Pulmonary artery endothelial cell (primary cell): Measurements from ENCODE around the gene DPF3. TPM values are rescaled to one million over a fixed set of nuclear protein-coding genes. Genes with fewer than 3 reads are reported as not detected.

Experiments used
- DNase-seq: peaks from one replicate; pipeline ENCODE4 v3.0.0-alpha.2; 2011; ENCODE audit warnings: low read depth, low spot score
- total RNA-seq: library from RNA; depleted of rRNA; stranded (reverse); fragments of >200 nt; gene quantifications from 2 replicates; pipeline ENCODE4 v1.2.3, GENCODE V29; 2014

DPF3 gene
- total RNA-seq, 1 donor from 2014 or later = 7.6 TPM

- DNase-seq = no peak
These were observed 53.9 kb downstream of the DPF3 start for GRCh38 chr14:72839753-72840607.

DNA sequence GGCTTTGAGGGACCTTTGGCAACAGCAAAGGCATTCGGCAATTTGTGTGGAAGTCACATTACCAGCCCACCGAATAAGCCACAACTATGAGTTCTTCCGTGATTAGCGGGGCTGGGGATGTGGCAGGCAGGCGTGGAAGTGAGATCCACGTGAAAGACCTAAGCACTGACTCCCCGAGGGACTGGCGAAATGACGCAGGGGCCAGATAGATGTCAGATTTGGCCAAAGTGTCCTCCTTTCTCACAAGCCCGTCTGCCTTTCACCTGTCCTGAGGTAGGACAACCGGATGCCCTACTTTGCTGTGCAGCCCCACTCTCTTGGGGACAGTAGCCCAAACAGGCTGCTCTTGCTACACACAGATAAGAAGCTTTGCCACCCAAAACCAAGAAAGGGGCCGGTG is 54.5 kb downstream of the DPF3 start:
- DNase-seq = no peak

DNA sequence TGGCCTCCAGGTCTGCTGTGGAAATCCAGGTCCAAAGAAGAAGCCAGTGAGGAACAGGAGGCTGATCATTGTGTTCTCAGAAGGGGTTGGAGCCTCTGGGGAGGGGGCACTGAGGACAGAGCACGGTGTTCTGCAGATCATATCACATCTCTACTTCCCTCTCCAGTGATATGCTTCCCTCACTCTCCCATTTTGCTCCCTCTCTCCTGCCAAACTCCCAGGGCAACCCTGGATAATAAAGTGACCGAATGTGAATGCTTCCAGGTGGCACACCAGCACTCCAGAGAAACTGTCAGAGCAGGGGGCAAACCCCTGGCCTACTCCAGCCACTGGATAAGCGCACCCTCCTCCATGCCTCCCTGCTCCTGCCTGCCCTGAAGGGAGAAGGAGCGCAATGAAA is 57.8 kb downstream of the DPF3 start:
- DNase-seq = no peak

DNA sequence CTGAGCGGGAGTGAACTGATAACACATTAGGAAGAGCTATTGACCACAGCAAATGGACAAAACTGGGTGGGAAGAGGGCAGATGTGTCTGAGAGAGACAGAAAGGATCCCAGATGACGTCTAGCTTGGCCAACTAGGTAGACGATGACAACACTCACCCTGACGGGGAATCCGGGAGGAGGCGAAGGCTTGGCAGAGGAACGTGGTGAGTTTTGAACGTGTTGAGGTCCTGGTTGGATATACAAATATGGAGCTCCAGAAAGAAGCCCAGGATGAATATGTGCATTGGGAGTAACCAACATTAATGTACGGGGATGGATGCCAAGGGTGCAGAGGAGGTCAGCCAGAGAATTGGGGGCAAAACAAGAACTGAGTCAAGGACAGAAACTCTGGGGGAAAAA is 60.7 kb downstream of the DPF3 start:
- no peak for DNase-seq

DNA sequence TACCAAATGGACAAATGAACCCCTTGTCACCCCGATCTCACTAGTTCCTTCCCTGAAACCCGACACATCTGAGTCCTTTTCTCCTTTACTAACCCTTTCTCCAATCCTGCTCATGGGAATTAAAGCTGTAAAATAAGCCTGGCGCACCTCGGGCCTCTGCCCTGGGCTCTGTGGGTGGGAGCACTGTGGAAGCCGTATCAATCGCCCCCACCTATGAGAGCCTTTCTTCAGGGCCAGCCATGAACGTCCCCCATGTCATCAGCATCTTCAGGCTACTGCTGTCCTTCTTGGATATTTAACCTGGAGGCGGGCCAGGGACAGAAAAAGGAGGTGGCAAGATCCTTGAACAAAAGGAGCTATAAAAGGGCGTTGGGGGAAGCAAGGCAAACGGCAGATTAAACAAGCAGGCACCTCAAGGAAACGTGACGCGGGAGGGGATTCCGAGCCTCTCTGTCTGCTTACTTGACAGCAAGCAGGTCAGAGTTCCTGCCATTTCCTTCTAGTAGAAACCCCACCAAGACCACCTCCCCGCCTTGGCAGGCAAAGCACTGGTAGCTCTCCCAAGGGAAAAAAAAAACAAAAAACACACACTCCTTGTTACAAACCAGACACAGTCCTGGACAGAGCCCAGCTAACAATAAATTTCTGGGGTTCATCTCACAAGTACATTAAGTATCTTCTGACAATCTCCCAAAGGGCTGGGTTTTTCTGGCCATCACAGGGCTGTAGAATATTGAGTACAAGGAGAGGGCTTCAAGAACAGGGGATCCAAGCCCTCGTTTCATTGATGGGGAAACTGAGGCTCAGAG is 62.9 kb downstream of the DPF3 start:
- no peak for DNase-seq

- DNase-seq = no peak
These were observed 63.5 kb downstream of the DPF3 start for GRCh38 chr14:72830356-72830755.

- no peak for DNase-seq
These were observed 65.3 kb downstream of the DPF3 start for GRCh38 chr14:72828604-72829003.

GRCh38 chr14:72826039-72826438 is 67.9 kb downstream of the DPF3 start:
- no peak for DNase-seq

- no peak for DNase-seq
These were observed 68.4 kb downstream of the DPF3 start for GRCh38 chr14:72825486-72825885.

DNA sequence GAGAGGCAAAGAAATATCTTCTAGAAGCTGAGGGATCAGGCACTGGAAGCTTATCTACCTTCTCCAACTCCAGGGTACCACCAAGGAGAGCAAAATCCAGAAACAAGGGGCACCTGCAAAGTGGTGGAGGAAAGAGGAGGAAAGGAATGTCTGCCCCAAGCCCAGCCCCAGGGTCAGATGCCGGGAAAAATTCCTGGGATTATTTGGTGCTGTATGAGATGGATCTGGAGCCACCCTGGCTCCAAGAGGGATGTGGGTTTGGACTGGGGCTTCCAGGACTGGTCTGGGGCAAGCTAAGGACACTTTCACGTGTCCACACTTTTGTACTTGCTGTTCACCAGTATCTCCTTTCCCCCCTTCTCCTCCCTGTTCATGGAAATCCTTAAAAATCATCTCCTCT is 69.8 kb downstream of the DPF3 start:
- no peak for DNase-seq

- no peak for DNase-seq
These were observed 70.8 kb downstream of the DPF3 start for GRCh38 chr14:72822946-72823611.

DNA sequence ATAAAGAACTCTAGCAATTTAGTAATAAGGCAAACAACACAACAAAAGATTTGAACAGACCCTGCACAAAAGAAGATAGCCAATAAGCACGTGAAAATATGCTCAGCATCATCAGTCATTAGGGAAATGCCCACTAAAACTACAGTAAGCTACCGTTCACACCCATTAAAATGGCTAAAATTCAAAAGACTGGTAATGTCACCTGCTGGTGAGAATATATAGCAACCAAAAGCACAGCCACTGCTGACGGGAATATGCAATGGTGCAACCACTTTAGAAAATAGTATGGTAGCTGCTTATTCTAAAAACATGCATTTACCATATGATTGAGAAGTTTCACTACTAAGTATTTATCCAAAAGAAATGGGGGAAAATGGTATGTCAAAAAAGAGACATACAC is 74.9 kb downstream of the DPF3 start:
- DNase-seq = no peak

DNA sequence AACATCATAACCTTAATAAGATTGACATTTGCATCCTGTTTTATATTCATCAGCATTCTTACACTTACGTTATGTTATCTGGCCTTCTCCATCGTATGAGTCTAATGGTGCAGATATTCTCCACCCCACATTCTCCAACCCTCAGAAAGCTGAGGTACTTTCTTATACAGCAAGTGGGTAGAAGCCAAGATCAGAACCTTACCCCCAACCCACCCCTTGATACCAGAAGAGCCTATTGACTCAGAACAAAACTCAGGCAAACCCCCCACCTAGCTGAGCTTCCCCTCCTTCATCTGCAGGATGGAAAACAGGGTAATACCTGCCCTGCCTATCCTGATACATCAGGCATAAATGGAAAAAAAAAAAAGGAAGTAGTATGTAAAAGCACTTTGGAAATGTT is 77.6 kb downstream of the DPF3 start:
- DNase-seq = no peak

DNA sequence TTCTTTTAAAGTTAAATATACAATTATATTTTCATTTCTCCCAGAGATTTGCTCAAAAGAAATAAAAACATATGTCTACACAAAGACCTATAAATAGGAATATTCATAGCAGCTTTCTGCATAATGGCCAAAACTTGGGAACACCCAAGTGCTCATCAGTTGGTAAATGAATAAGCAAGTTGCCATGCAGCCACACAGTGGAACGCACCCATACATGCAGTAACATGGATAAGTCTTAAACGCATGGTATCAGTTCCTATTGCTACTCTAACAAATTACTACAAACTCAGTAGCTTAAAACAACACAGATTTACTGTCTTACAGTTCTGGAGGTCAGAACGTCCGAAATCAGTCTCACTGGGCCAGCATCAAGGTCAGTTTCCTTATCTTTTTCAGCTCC is 78.5 kb downstream of the DPF3 start:
- DNase-seq = no peak

DNA sequence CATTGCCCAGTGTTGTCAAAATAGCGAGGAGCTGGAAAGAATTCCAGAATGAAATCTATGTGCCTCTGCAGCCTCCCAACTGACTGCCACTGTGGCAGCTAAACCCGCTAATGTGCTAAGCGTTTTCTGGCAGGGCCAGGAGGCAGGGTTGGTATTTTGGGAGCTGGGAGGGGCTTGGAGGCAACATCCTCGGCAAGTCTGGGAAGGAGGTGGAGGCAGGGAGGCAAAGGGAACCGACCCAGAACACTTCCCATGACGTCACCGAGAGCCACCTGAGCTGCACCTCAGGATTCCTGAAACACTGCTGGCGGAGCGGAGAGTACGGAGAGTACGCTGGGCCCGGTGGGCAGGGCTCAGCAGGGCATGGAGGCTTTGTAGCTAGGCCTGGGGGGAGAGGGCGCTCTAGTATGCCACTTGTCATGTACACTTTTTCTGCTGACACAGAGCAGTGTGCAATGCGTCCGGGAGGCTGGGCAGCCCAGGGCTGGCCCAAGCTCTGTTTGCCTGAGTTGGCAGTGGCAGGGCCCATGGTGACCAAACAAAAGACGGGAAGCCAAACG is 81.5 kb downstream of the DPF3 start:
- DNase-seq = no peak

DNA sequence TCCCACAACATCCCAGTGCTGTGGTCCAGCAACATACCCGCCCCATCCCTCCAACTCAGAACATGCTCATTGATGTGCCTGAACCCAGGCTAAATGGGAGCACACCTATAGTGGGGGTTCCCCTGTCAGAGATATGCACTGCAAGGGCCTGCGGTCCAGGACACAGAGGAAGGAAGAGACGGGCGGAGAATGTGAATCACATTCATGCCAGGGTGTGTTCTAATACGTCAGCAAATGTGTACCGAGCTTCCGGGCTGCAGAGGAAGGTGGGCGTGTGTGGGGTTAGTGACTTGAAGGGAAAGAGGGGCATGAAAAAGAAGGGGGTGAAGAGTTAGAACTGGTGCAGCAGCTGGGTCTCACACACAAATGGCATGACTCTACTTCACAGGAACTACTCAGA is 83.7 kb downstream of the DPF3 start:
- DNase-seq = no peak

DNA sequence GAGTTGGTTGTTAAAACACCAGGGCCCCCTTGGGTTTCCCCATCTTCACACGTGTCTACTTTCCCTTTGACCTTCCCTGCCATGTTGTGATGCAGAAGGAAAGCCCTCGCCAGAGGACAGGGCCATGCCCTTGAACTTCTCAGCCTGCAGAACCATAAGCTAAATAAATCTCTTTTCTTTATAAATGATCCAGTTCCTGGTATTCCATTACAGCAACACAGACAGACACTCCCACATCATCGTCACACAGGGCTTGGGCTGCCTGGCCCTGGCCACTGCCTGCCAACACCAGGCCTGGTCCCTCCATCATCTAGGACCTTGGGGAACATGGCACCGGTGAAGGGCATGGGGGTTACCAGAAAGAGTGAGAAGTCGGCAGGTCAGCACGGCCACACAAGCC is 84.8 kb downstream of the DPF3 start:
- no peak for DNase-seq

- no peak for DNase-seq
These were observed 85.3 kb downstream of the DPF3 start for GRCh38 chr14:72808564-72808963.

DNA sequence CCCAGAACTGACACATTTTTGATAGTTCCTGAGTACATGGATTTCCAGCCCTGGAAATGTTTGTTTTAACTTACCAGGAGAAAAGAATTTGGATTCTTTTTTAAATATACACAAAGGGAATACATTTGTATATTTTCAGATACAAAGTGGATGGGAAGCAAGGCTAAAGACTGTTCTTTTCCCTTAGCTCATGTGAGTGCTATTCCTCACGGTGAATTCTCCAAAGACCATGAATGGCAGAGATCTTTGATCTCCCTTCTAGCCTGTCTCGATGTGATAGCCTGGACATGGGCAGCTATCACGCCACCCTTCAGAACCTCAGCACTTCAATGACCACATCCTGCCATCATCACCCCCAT is 91.3 kb downstream of the DPF3 start:
- DNase-seq = no peak

DNA sequence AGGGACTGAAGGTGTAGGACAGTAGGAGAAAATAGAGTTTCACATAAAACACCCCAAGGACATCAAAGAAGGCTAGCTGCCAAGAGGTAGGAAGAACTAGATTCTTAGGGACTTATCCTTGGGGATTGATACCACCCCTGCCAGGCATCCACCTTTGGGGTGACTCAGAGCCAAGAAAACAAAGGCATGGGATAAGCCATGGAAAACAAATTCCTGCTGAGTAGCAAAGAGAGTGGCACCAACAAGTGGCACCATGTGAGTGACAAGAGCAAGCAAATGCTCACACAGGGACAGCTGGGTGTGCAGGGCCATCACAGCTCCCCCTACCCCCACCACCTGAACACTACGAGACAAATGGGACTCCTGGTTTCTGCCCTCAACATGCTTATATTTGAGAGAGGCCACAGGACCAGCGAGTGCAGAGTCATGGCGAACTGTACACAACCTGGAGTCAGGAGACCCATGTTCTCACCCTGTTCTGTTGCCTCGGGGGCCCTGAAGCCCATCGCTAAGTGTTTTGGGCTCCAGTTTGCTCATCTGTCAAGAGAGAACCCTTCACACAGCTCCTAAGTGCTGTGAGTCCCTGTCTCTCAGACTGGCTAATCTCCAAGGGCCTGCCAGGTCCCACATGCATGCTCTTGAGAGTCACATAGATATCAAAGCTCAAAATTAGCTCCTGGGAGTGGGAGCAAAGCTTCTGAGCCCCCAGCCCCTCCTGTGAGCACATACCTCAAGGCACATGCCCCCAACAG is 91.9 kb downstream of the DPF3 start:
- DNase-seq = no peak

DNA sequence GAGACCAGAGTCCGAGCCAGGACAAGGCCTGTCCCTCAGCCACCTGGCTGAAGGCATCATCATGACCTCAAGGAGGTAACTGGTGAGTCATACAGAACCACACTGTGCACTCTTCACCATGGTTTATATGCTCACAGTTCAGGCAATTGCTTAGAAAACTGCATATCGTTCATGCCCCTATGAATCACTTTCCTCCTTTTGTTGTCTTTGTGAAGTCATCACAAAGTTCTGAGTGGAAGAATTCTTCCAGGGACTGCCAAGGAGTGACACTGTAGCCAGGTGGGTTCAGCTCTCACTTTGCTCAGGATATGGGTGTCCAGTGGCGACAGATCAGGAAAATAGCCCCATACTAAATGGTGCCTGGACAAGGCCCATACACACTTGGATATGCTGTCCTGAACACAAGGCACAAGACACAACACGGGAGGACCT is 92.5 kb downstream of the DPF3 start:
- DNase-seq = peak; percentile 86
